GM21576 (cell line): Measurements from ENCODE around the gene GYPB.
"Not testable (repeated sequence)": the region's sequence is repeated elsewhere in the genome, so short reads cannot be mapped to it uniquely, and the experiment has no call there.

Experiments used
- ATAC-seq: cut with Tn5 transposase; IDR thresholded peaks from one replicate; pipeline ENCODE4 v1.9.1; 2021; ENCODE audit warnings: mild to moderate bottlenecking, moderate library complexity; ENCODE audit not compliant: unreplicated experiment

GYPB gene

DNA sequence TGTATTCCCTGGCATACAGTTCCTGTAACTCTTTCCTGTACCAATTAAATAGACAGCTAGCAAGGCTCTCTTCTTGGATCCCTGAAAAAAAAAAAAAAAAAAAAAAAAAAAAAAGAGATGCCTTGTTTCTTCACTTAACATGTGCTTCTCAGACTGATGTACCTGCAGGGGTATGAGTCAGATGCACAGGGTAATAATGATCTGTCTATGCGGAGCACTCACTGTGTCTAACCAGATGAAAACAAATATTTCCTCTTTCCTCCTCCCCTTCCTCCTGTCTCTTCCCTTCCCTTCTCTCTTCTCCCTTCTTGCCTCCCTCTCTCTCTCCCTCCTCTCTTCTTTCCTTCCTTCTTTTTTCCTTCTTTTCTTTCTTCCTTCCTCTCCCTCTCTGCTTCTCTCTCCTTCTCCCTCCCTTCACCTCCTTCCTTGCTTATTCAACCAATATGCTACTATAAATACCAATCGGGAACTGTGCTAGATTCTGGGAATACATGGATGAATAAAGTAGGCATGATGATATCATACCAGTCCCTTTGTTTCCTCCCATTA lies 3.0 kb downstream of the GYPB start:
- not testable (repeated sequence) for ATAC-seq

DNA sequence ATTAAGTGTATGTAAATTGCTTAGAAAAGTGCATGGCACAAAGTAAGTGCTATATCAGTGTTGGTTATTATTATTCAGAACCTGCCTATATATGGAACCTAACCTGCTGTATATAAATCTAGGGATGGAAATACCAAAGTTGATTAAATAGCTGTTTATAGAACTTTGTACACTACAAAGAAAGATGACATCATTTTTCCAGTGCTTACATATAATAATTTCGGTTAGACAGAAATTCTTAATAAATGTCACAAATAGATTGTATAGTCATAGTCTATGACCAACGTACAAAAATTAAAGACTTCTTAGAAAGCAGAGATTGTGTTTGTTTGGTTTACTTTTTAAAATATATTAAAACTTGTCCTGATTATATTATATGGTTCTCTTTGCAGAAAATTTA lies 4.4 kb downstream of the GYPB start:
- ATAC-seq: no peak

DNA sequence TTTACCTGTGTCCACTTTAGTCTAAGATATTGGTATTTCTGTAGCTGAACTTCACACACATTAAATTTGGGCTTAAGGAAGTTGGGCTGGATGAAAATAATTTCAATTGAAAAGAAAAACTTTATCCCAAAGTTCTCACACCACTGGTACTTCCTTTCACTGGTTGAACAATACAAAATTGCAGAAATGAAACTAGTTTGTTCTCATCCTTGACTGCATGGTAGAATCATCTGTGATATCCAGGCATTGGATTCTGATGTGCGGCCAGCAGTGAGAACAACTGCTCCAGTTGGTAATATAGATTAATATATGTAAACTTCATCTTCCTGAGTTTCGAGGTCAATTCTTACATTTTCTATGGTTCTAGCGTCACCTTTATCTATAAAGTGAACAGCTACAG lies 10.6 kb downstream of the GYPB start:
- not testable (repeated sequence) for ATAC-seq

DNA sequence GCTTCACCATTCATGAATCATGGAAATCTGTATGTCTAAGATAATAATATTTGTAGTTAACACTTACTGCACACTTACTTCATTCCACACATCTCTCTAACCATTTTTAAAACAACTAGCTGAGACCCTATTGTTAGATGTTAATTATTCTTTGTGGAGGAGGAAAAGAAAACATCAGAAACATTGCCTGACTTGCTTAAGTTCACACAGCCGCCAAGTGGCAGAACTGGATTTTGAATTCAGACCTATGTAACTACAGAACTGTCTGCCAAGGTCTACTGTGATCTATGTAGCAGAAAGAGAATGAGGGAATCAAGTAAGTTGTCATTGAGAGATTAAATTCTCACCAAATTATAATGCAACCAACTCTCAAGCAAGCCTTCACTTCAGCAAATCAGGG lies 11.2 kb downstream of the GYPB start:
- not testable (repeated sequence) for ATAC-seq

DNA sequence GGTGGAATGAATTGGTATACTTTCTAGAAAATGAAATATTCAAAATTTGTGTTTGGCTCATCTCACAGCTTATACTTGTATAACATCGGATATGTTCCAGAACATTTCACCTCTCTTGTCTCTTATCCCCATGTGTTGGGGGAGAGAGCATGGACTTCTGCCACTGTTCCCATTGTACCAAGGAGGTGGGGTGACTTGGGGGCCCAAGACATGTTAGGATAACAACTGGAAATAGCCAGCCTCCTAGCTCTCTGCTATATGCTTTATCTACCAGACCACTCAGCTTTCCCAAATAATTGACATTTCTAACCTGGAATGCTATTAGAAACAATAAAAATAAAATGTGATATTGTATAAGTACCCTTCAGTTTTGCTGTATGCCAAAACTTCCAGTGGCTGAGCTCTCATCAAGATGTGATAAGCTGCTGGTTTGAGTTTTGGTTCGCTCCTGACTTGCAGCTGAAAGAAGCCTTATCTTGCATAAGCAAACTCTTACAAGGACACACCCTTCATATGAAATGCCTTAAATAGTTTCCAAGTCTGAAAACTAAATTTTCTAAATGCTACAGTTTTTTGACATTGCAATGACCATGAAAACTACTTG lies 12.9 kb downstream of the GYPB start:
- not testable (repeated sequence) for ATAC-seq

DNA sequence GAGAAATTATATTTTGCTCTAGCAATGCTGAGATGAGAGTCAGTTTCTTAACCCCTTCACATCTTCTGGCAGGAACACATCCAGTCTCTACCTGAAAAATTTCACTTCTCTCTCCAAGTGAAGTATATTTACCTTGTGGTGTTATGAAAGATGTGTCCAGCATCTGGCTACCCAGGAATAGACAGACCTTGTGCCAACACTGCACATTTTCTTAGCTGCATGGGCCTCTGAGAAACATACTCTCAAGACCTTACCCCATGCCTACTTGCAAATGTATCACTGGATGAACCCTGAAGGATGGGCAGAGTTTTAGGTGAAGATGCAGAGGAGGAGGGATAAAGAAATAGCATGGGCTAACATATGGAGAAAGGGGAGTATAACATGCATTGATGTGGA lies 13.6 kb downstream of the GYPB start:
- ATAC-seq: not testable (repeated sequence)

DNA sequence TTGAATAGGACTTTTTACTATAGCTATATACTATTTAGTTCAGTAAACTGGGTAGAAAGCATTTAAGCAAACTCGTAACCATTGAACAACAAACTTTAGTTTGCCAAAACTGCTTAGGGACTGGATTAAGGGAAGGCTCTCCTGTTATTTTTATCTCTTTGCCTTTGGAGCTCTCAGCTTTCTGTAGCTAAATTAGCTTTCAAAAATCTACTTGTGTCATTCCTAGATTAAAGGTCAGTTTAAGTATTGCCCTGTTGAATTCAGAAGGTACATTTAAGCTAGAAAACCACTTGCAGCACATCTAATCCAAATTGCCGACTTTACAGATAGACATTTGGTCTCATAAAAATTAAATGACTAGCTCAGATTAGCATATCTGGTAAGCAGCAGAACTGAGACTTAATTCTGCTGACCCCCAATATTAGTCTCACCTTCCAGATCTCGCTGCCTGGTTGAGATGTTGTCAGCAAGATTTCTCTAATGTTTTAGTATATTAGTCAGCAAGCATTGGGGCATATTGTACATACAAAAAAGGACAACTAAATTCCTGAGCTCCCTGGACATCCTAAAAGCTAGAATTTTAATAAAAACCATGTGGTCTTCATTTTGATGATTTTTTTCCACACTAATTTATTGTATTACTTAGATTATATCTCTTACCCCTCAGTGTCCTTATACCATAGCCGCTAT lies 14.2 kb downstream of the GYPB start:
- not testable (repeated sequence) for ATAC-seq

DNA sequence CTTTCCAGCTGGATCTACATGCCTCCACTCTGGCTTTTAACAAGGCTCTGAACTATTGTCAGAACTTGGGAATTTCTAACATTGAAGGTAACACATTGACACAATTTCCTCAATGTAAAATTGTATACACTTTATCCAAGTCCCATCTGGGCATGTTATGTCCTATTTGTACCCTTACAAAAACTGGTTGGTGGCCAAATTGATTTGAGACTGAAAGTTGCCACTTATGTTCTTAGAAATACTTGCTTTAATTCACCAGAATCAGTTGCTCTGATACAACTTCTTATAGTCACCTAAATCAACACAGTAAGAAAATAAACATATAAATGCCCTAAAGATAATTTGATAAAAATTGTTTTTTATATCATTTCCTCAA lies 15.3 kb downstream of the GYPB start:
- not testable (repeated sequence) for ATAC-seq

DNA sequence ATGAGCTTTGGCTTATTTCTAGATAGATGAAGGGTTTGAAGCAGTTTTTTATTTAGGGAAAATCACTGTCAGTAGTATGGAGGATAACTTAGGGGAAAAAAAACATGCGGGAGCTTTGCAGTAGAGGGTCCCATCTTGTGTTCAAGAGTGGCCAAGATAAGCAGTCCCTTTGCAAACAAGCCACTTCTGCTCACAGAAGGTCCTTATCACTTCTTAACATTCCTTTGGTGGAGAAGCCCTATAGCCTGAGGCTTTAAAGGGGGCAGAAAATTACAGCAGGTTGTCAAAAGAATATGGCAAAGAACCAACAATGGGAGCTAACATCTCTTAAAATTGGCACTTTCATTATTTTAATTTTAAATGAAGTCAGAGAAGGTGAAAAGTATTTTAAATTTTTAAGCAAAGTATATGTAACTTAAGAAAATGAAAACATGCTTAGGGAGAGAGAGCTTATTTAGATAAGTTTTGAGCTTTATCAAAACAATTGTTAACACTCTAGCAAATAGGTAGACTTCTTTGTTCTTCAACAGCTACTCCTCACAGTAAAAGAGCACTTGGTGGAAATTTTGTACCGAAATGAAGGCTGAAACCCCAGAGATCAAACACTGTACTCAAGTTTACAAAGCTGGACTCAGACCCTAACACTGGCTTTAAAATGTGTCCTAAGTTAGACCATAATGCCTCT lies 15.8 kb downstream of the GYPB start:
- ATAC-seq: not testable (repeated sequence)

DNA sequence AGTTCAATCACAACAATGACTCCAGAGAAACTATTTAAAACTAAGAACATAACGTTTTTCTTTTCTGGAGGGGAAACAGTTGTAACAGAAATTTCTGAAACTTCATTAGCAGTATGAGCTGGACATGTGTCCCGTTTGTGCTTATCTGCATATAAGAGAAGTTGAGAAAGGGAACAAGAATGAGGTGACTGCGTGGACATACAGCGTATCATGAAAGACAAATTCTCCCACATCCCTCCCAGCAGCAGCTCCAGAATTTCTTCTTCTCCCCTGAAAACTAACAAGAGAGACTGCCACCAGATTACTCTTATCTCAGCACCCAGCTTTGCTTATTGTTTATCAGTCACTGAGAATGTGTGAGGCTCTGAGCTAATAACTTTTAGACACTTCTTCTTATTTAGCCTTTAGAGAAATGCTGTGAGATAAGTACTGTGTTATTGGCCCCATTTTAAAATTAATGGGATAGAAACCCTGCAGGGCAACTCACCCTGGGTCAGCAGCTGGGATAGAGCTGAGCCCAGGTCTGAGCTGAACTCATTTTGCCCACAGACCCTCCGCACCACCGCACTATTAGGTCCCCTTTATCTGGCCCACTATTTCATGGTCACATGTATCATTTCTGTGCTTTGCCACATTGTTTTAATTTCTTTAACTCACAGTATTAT lies 18.7 kb downstream of the GYPB start:
- ATAC-seq: not testable (repeated sequence)

DNA sequence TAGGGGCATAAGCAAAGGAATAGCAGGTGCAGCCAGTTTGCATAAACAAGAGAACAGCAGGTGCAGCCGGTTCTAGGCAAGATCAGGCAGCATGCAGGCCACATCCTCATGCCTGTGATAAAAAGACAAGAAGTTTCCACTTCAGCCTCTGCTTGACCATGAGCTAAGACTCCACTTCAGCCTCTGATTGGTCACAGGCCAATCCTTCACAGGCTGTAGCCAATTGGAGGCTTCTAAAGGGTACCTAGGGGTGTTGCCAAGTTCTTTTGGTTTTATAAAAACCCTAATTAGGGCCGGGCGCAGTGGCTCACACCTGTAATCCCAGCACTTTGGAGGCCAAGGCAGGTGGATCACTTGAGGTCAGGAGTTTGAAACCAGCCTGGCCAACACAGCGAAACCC lies 23.0 kb downstream of the GYPB start:
- ATAC-seq: not testable (repeated sequence)

DNA sequence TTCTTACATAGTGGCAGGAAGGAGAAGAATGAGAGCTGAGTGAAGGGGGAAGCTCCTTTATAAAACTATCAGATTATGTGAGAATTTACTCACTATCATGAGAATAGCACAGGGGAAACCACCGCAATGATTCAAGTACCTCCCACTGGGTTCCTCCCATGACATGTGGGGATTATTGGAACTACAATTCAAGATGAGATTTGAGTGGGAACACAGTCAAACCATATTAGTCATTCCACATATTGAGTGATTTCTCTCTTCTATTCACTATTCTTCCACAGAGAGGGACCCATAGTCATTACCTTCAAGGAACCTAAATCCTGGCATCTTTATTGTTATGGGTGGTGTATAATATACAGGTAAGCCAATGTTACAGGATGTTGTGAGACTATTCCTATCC lies 27.4 kb downstream of the GYPB start:
- ATAC-seq: not testable (repeated sequence)

DNA sequence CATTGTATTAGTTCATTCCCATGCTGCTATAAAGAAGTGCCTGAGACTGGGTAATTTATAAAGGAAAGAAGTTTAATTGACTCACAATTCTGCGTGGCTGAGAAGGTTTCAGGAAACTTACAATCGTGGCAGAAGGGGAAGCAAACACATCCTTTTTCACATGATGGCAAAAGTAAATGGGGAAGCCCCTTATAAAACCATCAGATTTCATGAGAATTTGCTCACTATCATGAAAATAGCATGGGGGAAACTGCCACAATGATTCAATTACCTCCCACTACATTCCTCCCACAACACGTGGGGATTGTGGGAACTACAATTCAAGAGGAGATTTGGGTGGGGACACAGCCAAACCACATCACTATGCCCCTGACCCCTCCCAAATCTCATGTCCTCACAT lies 28.5 kb downstream of the GYPB start:
- ATAC-seq: not testable (repeated sequence)

DNA sequence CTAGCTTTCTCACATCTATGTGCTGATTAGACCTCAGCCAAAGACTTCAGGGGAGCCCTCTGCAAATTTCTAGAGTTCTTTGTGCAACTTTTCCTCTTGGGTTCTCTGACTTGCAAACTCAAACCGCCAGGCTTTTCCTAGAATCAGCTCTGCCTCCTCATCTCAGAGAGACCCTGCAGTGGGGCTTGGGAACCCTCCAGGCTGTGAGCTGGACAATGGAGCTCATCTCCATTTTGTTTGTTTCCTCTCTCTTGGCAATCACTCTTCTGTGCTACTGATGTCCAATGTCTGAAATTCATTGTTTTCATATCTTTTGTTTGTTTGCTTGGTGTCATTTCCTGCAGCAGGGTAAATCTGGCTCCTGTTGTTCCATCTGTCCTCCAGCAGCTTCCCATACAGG lies 33.0 kb downstream of the GYPB start:
- ATAC-seq: no peak

DNA sequence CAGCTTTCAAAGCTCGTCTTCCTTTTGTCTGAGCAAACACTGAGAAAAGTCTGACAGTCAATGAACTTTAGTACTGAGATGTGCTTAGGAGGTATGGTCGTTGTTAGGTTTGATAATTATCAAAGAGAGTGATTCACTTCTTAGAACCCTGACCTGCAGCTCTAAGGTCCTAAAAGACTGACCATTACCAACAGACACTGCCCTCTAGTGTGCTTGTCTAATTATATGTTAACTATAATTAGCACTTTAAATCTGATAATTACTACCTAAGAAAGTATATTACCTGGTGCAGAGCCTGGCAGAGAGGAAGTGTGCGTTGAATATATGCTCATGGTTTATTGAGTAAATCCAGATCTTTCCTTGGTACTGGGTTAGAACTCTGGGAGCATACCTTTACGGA lies 38.4 kb downstream of the GYPB start:
- not testable (repeated sequence) for ATAC-seq

DNA sequence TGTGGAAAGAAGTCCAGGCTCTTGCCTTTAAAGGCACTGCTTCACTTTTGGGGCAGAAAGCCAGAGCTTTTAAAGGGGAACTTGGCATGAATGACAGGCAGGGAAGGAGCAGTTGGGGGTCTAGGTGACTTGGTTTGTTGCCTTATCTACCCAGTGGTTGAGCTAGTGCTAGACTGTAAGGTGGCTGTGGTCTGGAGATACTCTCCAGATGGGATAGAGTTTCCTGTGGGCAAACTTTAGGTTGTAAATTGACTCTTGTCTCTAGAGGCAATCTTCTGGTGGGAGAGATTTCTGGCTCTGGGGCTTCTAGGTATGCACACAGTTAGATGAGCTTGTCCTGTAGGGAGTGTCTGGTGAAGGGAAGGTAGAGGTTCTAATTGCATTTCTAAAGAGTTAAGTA lies 43.7 kb downstream of the GYPB start:
- not testable (repeated sequence) for ATAC-seq

DNA sequence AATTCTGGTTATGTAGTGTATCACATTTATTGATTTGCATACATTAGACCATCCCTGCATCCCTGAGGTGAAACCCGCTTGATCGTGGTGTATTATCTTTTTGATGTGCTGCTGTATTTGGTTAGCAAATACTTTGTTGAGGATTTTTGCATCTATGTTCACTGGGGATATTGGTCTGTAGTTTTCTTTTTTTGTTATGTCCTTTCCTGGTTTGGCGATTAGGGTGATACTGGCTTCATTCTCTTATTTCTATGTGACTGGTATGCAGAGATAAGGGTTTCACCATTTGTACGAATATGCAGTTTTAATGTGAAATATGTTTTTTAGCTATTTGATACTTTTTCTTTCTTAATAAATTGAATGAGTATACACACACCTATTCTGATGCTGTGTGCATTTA lies 45.2 kb downstream of the GYPB start:
- not testable (repeated sequence) for ATAC-seq

DNA sequence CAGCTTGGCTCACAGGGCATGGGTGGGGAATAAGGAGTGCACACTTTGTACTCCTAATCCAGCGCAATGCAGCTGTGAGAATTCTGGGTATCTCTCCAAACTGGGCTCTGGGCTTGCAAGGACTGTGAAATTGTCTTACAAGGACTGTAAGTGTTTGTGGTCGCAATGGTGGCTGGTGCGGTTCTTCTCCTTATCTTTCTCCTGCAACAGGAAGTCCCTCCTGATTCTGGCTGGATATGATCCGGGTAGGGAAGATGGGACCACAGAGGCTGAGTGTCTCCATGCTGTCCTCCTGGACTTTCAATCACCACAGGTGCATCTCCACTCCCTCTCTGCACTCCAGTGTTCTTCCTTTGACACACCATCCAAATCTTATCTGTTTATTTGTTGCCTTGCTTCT lies 58.1 kb downstream of the GYPB start:
- no peak for ATAC-seq

DNA sequence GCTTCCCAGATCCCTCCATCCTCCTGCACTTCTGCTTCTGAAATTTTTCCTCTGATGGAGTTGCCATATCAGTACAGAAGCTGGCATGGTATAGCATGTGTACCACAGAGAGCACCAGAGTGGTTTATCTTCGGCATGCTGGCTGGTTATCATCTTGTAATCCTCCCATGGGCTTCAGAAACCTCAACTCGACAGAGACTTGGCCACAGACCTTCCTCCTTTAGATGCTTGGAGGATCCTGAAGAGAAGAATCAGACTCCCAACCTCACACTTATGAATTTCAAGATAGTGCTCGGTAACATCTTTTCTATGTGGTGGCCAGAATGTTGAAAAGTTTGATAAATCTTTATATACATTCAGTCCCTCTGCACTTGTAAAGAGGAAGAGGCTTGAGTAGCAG lies 63.9 kb downstream of the GYPB start:
- not testable (repeated sequence) for ATAC-seq

DNA sequence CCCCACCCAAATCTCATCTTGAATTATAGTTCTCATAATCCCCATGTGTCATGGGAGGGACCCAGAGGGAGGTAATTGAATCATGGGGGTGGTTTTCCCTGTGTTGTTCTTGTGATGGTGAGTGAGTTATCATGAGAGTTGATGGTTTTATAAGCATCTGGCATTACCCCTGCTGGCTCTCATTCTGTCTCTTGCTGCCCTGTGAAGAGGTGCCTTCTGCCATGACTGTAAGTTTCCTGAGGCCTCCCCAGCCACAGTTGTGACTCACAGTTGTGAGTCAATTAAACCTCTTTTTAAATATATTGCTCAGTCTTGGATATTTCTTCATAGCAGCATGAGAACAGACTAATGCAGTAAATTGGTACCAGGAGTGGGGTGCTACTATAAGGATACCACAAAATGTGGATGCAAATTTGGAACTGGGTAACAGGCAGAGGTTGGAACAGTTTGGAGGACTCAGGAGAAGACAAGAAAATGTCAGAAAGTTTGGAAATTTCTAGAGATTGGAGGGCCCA lies 67.7 kb downstream of the GYPB start:
- ATAC-seq: not testable (repeated sequence)

DNA sequence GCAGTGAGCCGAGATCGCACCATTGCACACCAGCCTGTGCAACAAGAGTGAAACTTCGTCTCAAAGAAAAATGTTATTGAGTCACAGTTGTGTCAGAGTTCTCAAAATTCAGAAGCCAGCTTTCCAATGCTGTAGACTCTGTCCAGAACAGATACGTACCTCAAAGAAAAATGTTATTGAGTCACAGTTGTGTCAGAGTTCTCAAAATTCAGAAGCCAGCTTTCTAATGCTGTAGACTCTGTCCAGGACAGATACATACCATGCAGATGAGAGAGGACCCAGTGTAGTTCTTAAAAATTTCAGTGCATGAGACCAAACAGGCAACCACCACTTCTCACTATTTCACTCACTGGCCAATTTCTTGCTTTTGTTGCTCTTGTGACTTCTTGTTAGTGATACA lies 68.2 kb downstream of the GYPB start:
- ATAC-seq: not testable (repeated sequence)
